Hepatocyte (in vitro differentiated cells): Measurements from ENCODE around the gene SEC63.

ENCODE experiments used
- CTCF ChIP-seq: fragments of 200-600 bp; sonication (generic); IDR thresholded peaks from 2 replicates; pipeline ENCODE4 v1.5.1; 2016; ENCODE audit warnings: antibody characterized with exemption, mild to moderate bottlenecking; ENCODE audit not compliant: poor library complexity
- EZH2 ChIP-seq: fragments of 200-600 bp; sonication (generic); IDR thresholded peaks from 2 replicates; pipeline ENCODE4 v1.6.1; 2016; ENCODE audit warnings: antibody characterized with exemption, mild to moderate bottlenecking, borderline replicate concordance
- EZH2phosphoT487 ChIP-seq: fragments of 200-600 bp; sonication (generic); IDR thresholded peaks from one replicate; pipeline ENCODE4 v1.6.1; 2018; ENCODE audit warnings: antibody characterized with exemption, mild to moderate bottlenecking, low read depth, moderate library complexity; ENCODE audit not compliant: unreplicated experiment, severe bottlenecking

GRCh38 chr6:107822176-107823046 is 135.6 kb downstream of the SEC63 start:
- TF ChIP-seq CTCF (no peak), EZH2 (no peak), EZH2phosphoT487 (no peak)
